ENCODE results near the gene PPP1R36.
A peak's percentile ranks its signal among the peaks of the same experiment; 100 is the strongest.

Gene PPP1R36

GRCh38 chr14:64508215-64508776 is 41.5 kb upstream of the PPP1R36 start:
- no peak overlapping the region for H3K27ac ChIP-seq
- no peak for DNase-seq
- peaks cover 2% of the 10 kb centered on the region for H3K36me3 ChIP-seq
- no peak for TF ChIP-seq CTCF (IDR thresholded peaks at IDR 0.05; ENCODE audit: low read depth, low read length)
- no peaks in the 10 kb centered on the region for H3K27me3 ChIP-seq (ENCODE audit: insufficient read depth, low read depth, severe bottlenecking)
- no peak overlapping the region for H3K4me3 ChIP-seq (ENCODE audit: low read depth, low read length)
- no peaks in the 10 kb centered on the region for H3K9me3 ChIP-seq (ENCODE audit: severe bottlenecking)

- Histone ChIP-seq H3K27ac (no peak overlapping the region), H3K27me3 (ENCODE audit: insufficient read depth, low read depth, severe bottlenecking) (no peaks in the 10 kb centered on the region), H3K9me3 (ENCODE audit: severe bottlenecking) (no peaks in the 10 kb centered on the region), H3K36me3 (no peaks in the 10 kb centered on the region; the same call in none of the 2 replicates), H3K4me3 (ENCODE audit: low read depth, low read length) (no peak overlapping the region)
- DNase-seq: no peak
- TF ChIP-seq CTCF (IDR thresholded peaks at IDR 0.05; ENCODE audit: low read depth, low read length): no peak
Observed at GRCh38 chr14:64509036-64509435, 40.7 kb upstream of the PPP1R36 start.

GRCh38 chr14:64510825-64511671 is 38.7 kb upstream of the PPP1R36 start:
- peak; percentile 63 for DNase-seq

GRCh38 chr14:64513271-64513670 is 36.5 kb upstream of the PPP1R36 start:
- H3K4me3 ChIP-seq (ENCODE audit: low read depth, low read length): no peak overlapping the region
- H3K27me3 ChIP-seq (ENCODE audit: insufficient read depth, low read depth, severe bottlenecking): no peaks in the 10 kb centered on the region
- no peaks in the 10 kb centered on the region for H3K36me3 ChIP-seq
- no peaks in the 10 kb centered on the region for H3K9me3 ChIP-seq (ENCODE audit: severe bottlenecking)
- no peak for DNase-seq
- H3K27ac ChIP-seq: no peak overlapping the region
- no peak for TF ChIP-seq CTCF (IDR thresholded peaks at IDR 0.05; ENCODE audit: low read depth, low read length)

More at GRCh38 chr14:64510825-64511671, 38.7 kb upstream of the PPP1R36 start:
- Histone ChIP-seq H3K27ac (no peak overlapping the region), H3K27me3 (ENCODE audit: insufficient read depth, low read depth, severe bottlenecking) (no peaks in the 10 kb centered on the region), H3K9me3 (ENCODE audit: severe bottlenecking) (no peaks in the 10 kb centered on the region), H3K4me3 (ENCODE audit: low read depth, low read length) (no peak overlapping the region), H3K36me3 (no peaks in the 10 kb centered on the region; the same call in 1 of the 2 replicates)
- peak; percentile 76 for TF ChIP-seq CTCF (IDR thresholded peaks at IDR 0.05; ENCODE audit: low read depth, low read length)

- Histone ChIP-seq H3K36me3 (no peaks in the 10 kb centered on the region), H3K9me3 (ENCODE audit: severe bottlenecking) (no peaks in the 10 kb centered on the region), H3K27me3 (ENCODE audit: insufficient read depth, low read depth, severe bottlenecking) (no peaks in the 10 kb centered on the region), H3K27ac (no peak overlapping the region), H3K4me3 (ENCODE audit: low read depth, low read length) (no peak overlapping the region)
- DNase-seq: no peak
- no peak for TF ChIP-seq CTCF (IDR thresholded peaks at IDR 0.05; ENCODE audit: low read depth, low read length)
Observed at GRCh38 chr14:64515053-64515452, 34.7 kb upstream of the PPP1R36 start.
